MCF 10A (cell line): ENCODE measurements around the gene SORBS1. TPM values are rescaled to one million over a fixed set of nuclear protein-coding genes. Genes with fewer than 3 reads are reported as not detected.

Experiments
- BruUV-seq: library from RNA; stranded (reverse); fragments of 400-500 nt; replicated peaks from 2 replicates; lab custom pipeline; 2021; lab: Mats Ljungman, UMichigan
- CTCF ChIA-PET: fragments of 300-600 bp; sonication (Branson Sonifier 250); formaldehyde crosslinking; extraction: SDS; loops from one replicate; lab custom pipeline; 2021; ENCODE audit warnings: antibody characterized with exemption, inconsistent platforms; lab: Yijun Ruan, JAX
- POLR2A ChIA-PET: fragments of 300-600, 350-650 bp; sonication (Branson Sonifier 250); formaldehyde crosslinking; extraction: SDS; loops from one replicate; lab custom pipeline; 2020; ENCODE audit warnings: antibody characterized with exemption, inconsistent platforms; lab: Yijun Ruan, JAX
- DNase-seq: peaks from one replicate; pipeline ENCODE4 v3.0.0-alpha.2; 2018; ENCODE audit not compliant: unreplicated experiment
- H3K27ac Mint-ChIP-seq: one replicate; pipeline ENCODE4 v1.8.0; 2022; ENCODE audit warnings: mild to moderate bottlenecking, low read depth, mixed read lengths; ENCODE audit not compliant: unreplicated experiment
- H3K27me3 Mint-ChIP-seq: one replicate; pipeline ENCODE4 v1.8.0; 2022; ENCODE audit warnings: mixed read lengths; ENCODE audit not compliant: insufficient read depth, unreplicated experiment
- H3K36me3 Mint-ChIP-seq: one replicate; pipeline ENCODE4 v1.8.0; 2022; ENCODE audit warnings: mild to moderate bottlenecking, moderate library complexity, mixed read lengths; ENCODE audit not compliant: insufficient read depth, unreplicated experiment
- H3K4me1 Mint-ChIP-seq: one replicate; pipeline ENCODE4 v1.8.0; 2022; ENCODE audit warnings: mixed read lengths; ENCODE audit not compliant: insufficient read depth, unreplicated experiment
- H3K4me3 Mint-ChIP-seq: one replicate; pipeline ENCODE4 v1.8.0; 2022; ENCODE audit warnings: mild to moderate bottlenecking, moderate library complexity, mixed read lengths; ENCODE audit not compliant: unreplicated experiment
- H3K9me3 Mint-ChIP-seq: one replicate; pipeline ENCODE4 v1.8.0; 2022; ENCODE audit warnings: mixed read lengths; ENCODE audit not compliant: unreplicated experiment
- intact Hi-C: fragments of 100-400 bp; cut with micrococcal nuclease; formaldehyde crosslinking; loops from 2 replicates; pipeline ENCODE4 v1.14.1; 2022
- total RNA-seq: library from RNA; stranded (reverse); gene quantifications from 2 replicates; pipeline ENCODE4 v1.2.3, GENCODE V29; 2022
- TF ChIP-seq, protein P1 (sequence below): fragments of 200-600 bp; IDR thresholded peaks from one replicate; pipeline ENCODE4 v1.8.0; 2022; ENCODE audit warnings: antibody characterized with exemption, mild to moderate bottlenecking; ENCODE audit not compliant: unreplicated experiment

Gene SORBS1
- total RNA-seq, 1 experiment from 2014 or later, result 1.0 TPM

DNA sequence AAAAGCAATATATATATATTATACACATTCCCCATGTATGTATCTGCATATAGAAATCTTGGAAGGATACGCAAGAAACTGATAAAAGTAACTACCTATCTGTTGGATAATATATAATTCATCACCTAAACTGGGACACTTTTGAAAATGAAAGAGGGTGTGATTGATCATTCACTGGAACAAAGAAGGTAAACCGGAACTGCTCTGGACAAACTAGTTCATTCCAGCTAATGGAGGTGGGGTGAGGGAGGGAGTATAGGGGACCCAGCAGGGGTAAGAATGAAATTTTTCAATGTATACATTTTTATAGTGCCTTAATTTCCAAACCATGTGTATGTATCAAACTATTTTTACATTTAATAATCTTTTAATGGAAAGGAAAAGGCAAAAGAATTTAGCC, 25.6 kb downstream of the SORBS1 start:
- POLR2A ChIA-PET, result no interaction called here
- peaks cover 7% of the 10 kb centered on the region for H3K36me3 Mint-ChIP-seq
- DNase-seq, result no peak
- BruUV-seq, result no TSS peak
- H3K4me1 Mint-ChIP-seq, result no peaks in the 10 kb centered on the region
- H3K9me3 Mint-ChIP-seq, result no peaks in the 10 kb centered on the region
- no peak overlapping the region for H3K4me3 Mint-ChIP-seq
- H3K27ac Mint-ChIP-seq, result no peak overlapping the region
- H3K27me3 Mint-ChIP-seq, result no peaks in the 10 kb centered on the region
- TF ChIP-seq, protein P1, sequence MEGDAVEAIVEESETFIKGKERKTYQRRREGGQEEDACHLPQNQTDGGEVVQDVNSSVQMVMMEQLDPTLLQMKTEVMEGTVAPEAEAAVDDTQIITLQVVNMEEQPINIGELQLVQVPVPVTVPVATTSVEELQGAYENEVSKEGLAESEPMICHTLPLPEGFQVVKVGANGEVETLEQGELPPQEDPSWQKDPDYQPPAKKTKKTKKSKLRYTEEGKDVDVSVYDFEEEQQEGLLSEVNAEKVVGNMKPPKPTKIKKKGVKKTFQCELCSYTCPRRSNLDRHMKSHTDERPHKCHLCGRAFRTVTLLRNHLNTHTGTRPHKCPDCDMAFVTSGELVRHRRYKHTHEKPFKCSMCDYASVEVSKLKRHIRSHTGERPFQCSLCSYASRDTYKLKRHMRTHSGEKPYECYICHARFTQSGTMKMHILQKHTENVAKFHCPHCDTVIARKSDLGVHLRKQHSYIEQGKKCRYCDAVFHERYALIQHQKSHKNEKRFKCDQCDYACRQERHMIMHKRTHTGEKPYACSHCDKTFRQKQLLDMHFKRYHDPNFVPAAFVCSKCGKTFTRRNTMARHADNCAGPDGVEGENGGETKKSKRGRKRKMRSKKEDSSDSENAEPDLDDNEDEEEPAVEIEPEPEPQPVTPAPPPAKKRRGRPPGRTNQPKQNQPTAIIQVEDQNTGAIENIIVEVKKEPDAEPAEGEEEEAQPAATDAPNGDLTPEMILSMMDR, result no peak
- CTCF ChIA-PET, result interaction anchor here (0.6 to 1.4 kb wide), 2 partner anchors 158 to 161 kb away, joined by 4 read pairs; no protein-coding TSS in a partner anchor
- intact Hi-C loops, result no loop called here

DNA sequence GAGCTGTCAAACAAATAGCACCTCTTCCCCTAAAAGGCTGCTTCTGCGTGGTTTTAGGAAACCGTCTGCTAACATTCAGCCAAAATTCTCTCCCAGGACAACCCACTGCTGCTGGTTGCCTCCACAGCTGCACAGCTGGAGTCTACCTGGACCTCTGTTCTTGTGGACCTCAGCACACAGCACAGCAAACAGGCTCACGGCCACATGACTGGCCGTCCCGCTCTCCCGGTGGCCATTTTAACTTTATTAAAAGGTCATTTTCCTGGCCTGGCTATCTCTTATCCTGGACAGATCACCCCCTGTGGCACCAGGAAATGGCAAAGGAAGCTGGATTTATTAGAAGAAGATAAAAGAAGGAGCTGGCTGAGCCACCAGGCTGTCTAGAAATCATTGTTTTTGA, 27.6 kb downstream of the SORBS1 start:
- Mint-ChIP-seq H3K36me3 (peaks cover 7% of the 10 kb centered on the region), H3K4me3 (no peak overlapping the region), H3K27me3 (no peaks in the 10 kb centered on the region), H3K4me1 (no peaks in the 10 kb centered on the region), H3K27ac (no peak overlapping the region), H3K9me3 (no peaks in the 10 kb centered on the region)
- TF ChIP-seq, protein P1, result no peak
- CTCF ChIA-PET, result interaction anchor here (0.5 kb wide), 1 partner anchor 216 kb away, joined by 3 read pairs; no protein-coding TSS in a partner anchor
- BruUV-seq, result no TSS peak
- intact Hi-C loops, result no loop called here
- DNase-seq, result no peak
- POLR2A ChIA-PET, result no interaction called here

DNA sequence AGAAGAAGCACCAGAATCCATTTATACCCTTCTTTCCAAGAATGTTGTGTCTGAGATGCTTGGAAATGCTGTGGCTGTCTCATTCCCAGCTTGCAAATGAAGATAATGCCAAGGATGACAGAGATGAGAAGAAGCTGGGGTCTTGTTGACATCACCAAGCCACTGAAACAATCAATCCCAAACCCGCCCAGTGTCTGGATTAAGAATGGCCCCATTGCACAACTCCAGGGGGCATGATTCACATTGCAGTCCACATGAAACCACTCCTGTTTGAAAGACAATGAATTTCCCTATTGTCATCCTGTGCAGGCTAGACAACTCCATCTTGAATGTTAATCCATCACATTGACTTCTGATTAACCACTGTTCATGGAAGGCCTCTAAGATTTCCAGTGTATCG, 28.6 kb downstream of the SORBS1 start:
- H3K4me1 Mint-ChIP-seq, result no peaks in the 10 kb centered on the region
- CTCF ChIA-PET, result no interaction called here
- H3K36me3 Mint-ChIP-seq, result no peaks in the 10 kb centered on the region
- no peak overlapping the region for H3K4me3 Mint-ChIP-seq
- intact Hi-C loops, result no loop called here
- BruUV-seq, result no TSS peak
- POLR2A ChIA-PET, result no interaction called here
- H3K27me3 Mint-ChIP-seq, result no peaks in the 10 kb centered on the region
- TF ChIP-seq, protein P1, result no peak
- DNase-seq, result no peak
- no peak overlapping the region for H3K27ac Mint-ChIP-seq
- H3K9me3 Mint-ChIP-seq, result no peaks in the 10 kb centered on the region

DNA sequence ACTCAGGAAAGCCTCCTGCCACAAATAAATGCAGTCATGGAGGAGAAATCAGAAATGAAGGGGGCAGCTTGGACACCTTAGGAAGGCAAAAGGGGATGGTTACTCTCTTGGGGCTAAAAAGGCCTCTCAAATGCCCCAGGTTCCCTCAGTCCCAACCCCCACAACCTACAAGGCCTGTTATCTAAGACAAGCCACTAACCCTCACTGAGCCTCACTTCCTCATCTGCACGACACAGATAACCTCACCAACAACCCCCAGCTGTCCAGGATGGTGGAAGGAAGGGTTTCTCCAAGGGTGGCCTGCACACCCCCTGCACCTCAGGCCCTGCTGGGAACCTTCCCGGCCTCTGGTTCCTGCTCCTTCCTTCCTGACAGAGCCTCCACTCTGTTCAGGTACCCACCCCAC, 29.2 kb downstream of the SORBS1 start:
- no peaks in the 10 kb centered on the region for H3K4me1 Mint-ChIP-seq
- H3K27ac Mint-ChIP-seq, result no peak overlapping the region
- no peaks in the 10 kb centered on the region for H3K9me3 Mint-ChIP-seq
- H3K4me3 Mint-ChIP-seq, result no peak overlapping the region
- no peaks in the 10 kb centered on the region for H3K36me3 Mint-ChIP-seq
- TF ChIP-seq, protein P1, result no peak
- no TSS peak for BruUV-seq
- ChIA-PET CTCF (no interaction called here), POLR2A (no interaction called here)
- H3K27me3 Mint-ChIP-seq, result no peaks in the 10 kb centered on the region
- no peak for DNase-seq
- intact Hi-C loops, result no loop called here
